Endothelial cell of umbilical vein (primary cell): Measurements from ENCODE around the gene EIF4E3. TPM values are rescaled to one million over a fixed set of nuclear protein-coding genes. Genes with fewer than 3 reads are reported as not detected.

ENCODE experiments used
- BruUV-seq: library from RNA; stranded (reverse); fragments of 400-500 nt; replicated peaks from 2 replicates; lab custom pipeline; 2021; lab: Mats Ljungman, UMichigan
- CTCF ChIA-PET: fragments of 300-600, 350-600 bp; sonication (Branson Sonifier 250); formaldehyde crosslinking; loops from one replicate; lab custom pipeline; 2021; ENCODE audit warnings: antibody characterized with exemption, inconsistent platforms; lab: Charles Lee
- POLR2A ChIA-PET: fragments of 300-600, 350-600 bp; sonication (Branson Sonifier 250); formaldehyde crosslinking; loops from one replicate; lab custom pipeline; 2021; ENCODE audit warnings: antibody characterized with exemption, inconsistent platforms; lab: Charles Lee
- DNase-seq: peaks from one replicate; pipeline ENCODE4 v3.0.0-alpha.2; 2011; ENCODE audit warnings: low read depth, low spot score
- FAIRE-seq: peaks from 2 replicates; lab custom pipeline; 2011; peaks lifted over from hg19 to GRCh38; lab: Jason Lieb, UNC
- H2AFZ ChIP-seq: 2 replicates; pipeline ENCODE4 v1.6.0; 2012; ENCODE audit warnings: low read depth, low read length, control low read depth, inconsistent platforms
- H3K27ac ChIP-seq: 2 replicates; pipeline ENCODE4 v1.5.1; 2011; ENCODE audit warnings: low read depth, mild to moderate bottlenecking, control low read depth, low read length, moderate library complexity; ENCODE audit not compliant: insufficient read depth
- H3K27me3 ChIP-seq, 2 experiments: 2 replicates each; pipeline versions ENCODE4 v1.6.0 to v1.6.1; 2011; ENCODE audit warnings: low read length in 2 of 2, mixed read lengths in 1 of 2; ENCODE audit not compliant: control insufficient read depth in 2 of 2, insufficient read depth in 2 of 2
- H3K36me3 ChIP-seq, 2 experiments: 2 replicates in 1 of 2; 3 replicates in 1 of 2; pipeline ENCODE4 v1.5.1; 2011; ENCODE audit warnings: low read length in 2 of 2, mild to moderate bottlenecking in 1 of 2, moderate library complexity in 1 of 2; ENCODE audit not compliant: control insufficient read depth in 2 of 2, insufficient read depth in 2 of 2; ENCODE audit errors: extremely low read depth in 1 of 2
- H3K4me1 ChIP-seq: 3 replicates; pipeline ENCODE4 v1.5.1; 2011; ENCODE audit warnings: mild to moderate bottlenecking, low read length; ENCODE audit not compliant: control insufficient read depth, insufficient read depth; ENCODE audit errors: extremely low read depth
- H3K4me2 ChIP-seq: 2 replicates; pipeline ENCODE4 v1.6.1; 2011; ENCODE audit warnings: low read length, control low read depth, mixed read lengths; ENCODE audit not compliant: insufficient read depth
- H3K4me3 ChIP-seq, 3 experiments: fragments of 200-600 bp in 1 of 3; sonication (generic), shearing (Covaris generic) in 1 of 3; replicated peaks in 1 of 3; 2 replicates each; pipeline ENCODE4 v1.5.1; 2011 to 2016; ENCODE audit warnings: control low read depth in 3 of 3, low read length in 3 of 3, mild to moderate bottlenecking in 2 of 3, inconsistent platforms in 1 of 3, low read depth in 1 of 3, moderate library complexity in 1 of 3; ENCODE audit not compliant: insufficient read depth in 1 of 3
- H3K79me2 ChIP-seq: 2 replicates; pipeline ENCODE4 v1.6.0; 2012; ENCODE audit warnings: low read length, inconsistent platforms; ENCODE audit not compliant: control insufficient read depth, insufficient read depth
- H3K9ac ChIP-seq: replicated peaks from 2 replicates; pipeline ENCODE3; 2011; ENCODE audit warnings: low read length, control low read depth; ENCODE audit not compliant: insufficient read depth; ENCODE audit errors: extremely low read depth
- H3K9me1 ChIP-seq: replicated peaks from 3 replicates; pipeline ENCODE4 v1.6.0; 2011; ENCODE audit warnings: mild to moderate bottlenecking, low read length; ENCODE audit not compliant: control insufficient read depth, insufficient read depth; ENCODE audit errors: extremely low read depth
- H3K9me3 ChIP-seq: replicated peaks from 2 replicates; pipeline ENCODE4 v1.5.1; 2012; ENCODE audit warnings: low read length, inconsistent platforms; ENCODE audit not compliant: control insufficient read depth, insufficient read depth
- H4K20me1 ChIP-seq: replicated peaks from 2 replicates; pipeline ENCODE3; 2011; ENCODE audit warnings: mild to moderate bottlenecking, low read length; ENCODE audit not compliant: control insufficient read depth, insufficient read depth; ENCODE audit errors: extremely low read depth
- EZH2 ChIP-seq: IDR thresholded peaks from 2 replicates; pipeline ENCODE4 v1.6.1; 2012; ENCODE audit warnings: borderline replicate concordance, low read depth, mild to moderate bottlenecking, moderate library complexity, low read length, inconsistent platforms; ENCODE audit not compliant: severe bottlenecking
- GATA2 ChIP-seq: IDR thresholded peaks from 2 replicates; pipeline ENCODE4 v1.7.0; 2011; ENCODE audit warnings: low read depth, mild to moderate bottlenecking, moderate library complexity, mixed read lengths, low read length; ENCODE audit not compliant: insufficient read length, insufficient read depth
- JUN ChIP-seq: IDR thresholded peaks from 2 replicates; pipeline ENCODE4 v1.6.1; 2011; ENCODE audit warnings: borderline replicate concordance, low read depth; ENCODE audit not compliant: insufficient read length, insufficient read depth
- MYC ChIP-seq: IDR thresholded peaks from one replicate; pipeline ENCODE4 v1.6.1; 2011; ENCODE audit warnings: mild to moderate bottlenecking, low read depth, low read length
- POLR2A ChIP-seq: IDR thresholded peaks from 2 replicates; pipeline ENCODE4 v1.6.1; 2012; ENCODE audit warnings: low read depth, mild to moderate bottlenecking, control low read depth, low read length
- POLR2AphosphoS5 ChIP-seq: IDR thresholded peaks from 2 replicates; pipeline ENCODE4 v1.6.1; 2012; ENCODE audit warnings: low read depth, mild to moderate bottlenecking, control low read depth, low read length, moderate library complexity; ENCODE audit not compliant: insufficient read depth
- dilution Hi-C: fragments of 300-500 bp; cut with MboI; formaldehyde crosslinking; loops from one replicate; pipeline ENCODE4 v1.15.0; 2019; ENCODE audit warnings: low sequenced_read_pairs; ENCODE audit not compliant: extremely low pct_ligation_motif_present
- intact Hi-C: fragments of 100-400 bp; cut with micrococcal nuclease; formaldehyde crosslinking; loops from one replicate; pipeline ENCODE4 v1.10.0; 2022
- polyA plus RNA-seq, 4 experiments: library from polyadenylated mRNA; depleted of rRNA in 3 of 4; stranded (reverse) in 3 of 4; unstranded in 1 of 4; fragments of >200 nt; gene quantifications; 2 replicates each; pipeline versions ENCODE4 v1.2.1 to v1.2.3, GENCODE V29; 2011 to 2012; ENCODE audit warnings: missing spikeins in 1 of 4
- total RNA-seq: library from RNA; stranded (reverse); gene quantifications from 2 replicates; pipeline ENCODE4 v1.2.3, GENCODE V29; 2021
- TF ChIP-seq, protein P1 (sequence below), 2 donors: IDR thresholded peaks; 1 replicate in 1 of 2; 2 replicates in 1 of 2; pipeline ENCODE4 v1.5.1; 2011; ENCODE audit warnings: low read length in 2 of 2, mild to moderate bottlenecking in 2 of 2, moderate library complexity in 2 of 2, control low read depth in 1 of 2, inconsistent platforms in 1 of 2, low read depth in 1 of 2; ENCODE audit not compliant: insufficient read depth in 1 of 2; ENCODE audit errors: extremely low read depth in 1 of 2
- TF ChIP-seq, protein P2 (sequence below): IDR thresholded peaks from 2 replicates; pipeline ENCODE4 v1.6.1; 2011; ENCODE audit not compliant: insufficient read depth, insufficient read length

The EIF4E3 gene
- total and polyA plus RNA-seq, 2 donors (not counting 3 experiments of a cell fraction or from before 2014, with no cell fraction given) = 1.3 to 4.9 TPM

- FAIRE-seq (no peak), DNase-seq (no peak)
- Histone ChIP-seq H3K4me1 (peaks cover 14% of the 10 kb centered on the region), H3K9me1 (no peaks in the 10 kb centered on the region), H3K79me2 (no peaks in the 10 kb centered on the region), H3K4me2 (no peak overlapping the region), H4K20me1 (no peaks in the 10 kb centered on the region), H3K4me3 (no peak overlapping the region), H3K9me3 (no peaks in the 10 kb centered on the region), H3K36me3 (no peaks in the 10 kb centered on the region), H3K27me3 (no peaks in the 10 kb centered on the region), H3K9ac (no peak overlapping the region), H3K27ac (no peak overlapping the region), H2AFZ (no peak overlapping the region)
- dilution Hi-C loops (no loop called here), intact Hi-C loops (loop anchor here (2.0 to 5.0 kb wide), 5 partner anchors 349 to 1296 kb away; no protein-coding TSS in a partner anchor)
- no TSS peak for BruUV-seq
- ChIA-PET CTCF (interaction anchor here (0.5 to 4.5 kb wide), 37 partner anchors 9 to 1705 kb away, joined by 3 to 77 read pairs (median 4); no protein-coding TSS in a partner anchor), POLR2A (no interaction called here)
- TF ChIP-seq GATA2 (no peak), EZH2 (no peak), POLR2AphosphoS5 (no peak), MYC (no peak), POLR2A (no peak), JUN (no peak)
- TF ChIP-seq, protein P1, sequence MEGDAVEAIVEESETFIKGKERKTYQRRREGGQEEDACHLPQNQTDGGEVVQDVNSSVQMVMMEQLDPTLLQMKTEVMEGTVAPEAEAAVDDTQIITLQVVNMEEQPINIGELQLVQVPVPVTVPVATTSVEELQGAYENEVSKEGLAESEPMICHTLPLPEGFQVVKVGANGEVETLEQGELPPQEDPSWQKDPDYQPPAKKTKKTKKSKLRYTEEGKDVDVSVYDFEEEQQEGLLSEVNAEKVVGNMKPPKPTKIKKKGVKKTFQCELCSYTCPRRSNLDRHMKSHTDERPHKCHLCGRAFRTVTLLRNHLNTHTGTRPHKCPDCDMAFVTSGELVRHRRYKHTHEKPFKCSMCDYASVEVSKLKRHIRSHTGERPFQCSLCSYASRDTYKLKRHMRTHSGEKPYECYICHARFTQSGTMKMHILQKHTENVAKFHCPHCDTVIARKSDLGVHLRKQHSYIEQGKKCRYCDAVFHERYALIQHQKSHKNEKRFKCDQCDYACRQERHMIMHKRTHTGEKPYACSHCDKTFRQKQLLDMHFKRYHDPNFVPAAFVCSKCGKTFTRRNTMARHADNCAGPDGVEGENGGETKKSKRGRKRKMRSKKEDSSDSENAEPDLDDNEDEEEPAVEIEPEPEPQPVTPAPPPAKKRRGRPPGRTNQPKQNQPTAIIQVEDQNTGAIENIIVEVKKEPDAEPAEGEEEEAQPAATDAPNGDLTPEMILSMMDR (IDR thresholded peaks at IDR 0.05; ENCODE audit: extremely low read depth in 1 of 2, insufficient read depth in 1 of 2, low read depth in 1 of 2, low read length in 2 of 2) = no peak
- TF ChIP-seq, protein P2, sequence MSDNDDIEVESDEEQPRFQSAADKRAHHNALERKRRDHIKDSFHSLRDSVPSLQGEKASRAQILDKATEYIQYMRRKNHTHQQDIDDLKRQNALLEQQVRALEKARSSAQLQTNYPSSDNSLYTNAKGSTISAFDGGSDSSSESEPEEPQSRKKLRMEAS = no peak
These were observed 71.8 kb downstream of the EIF4E3 start for GRCh38 chr3:71653414-71653807.
